ENCODE results near the gene GBF1. TPM values are rescaled to one million over a fixed set of nuclear protein-coding genes. Genes with fewer than 3 reads are reported as not detected.

The GBF1 gene
- total RNA-seq, 2 experiments from 2014 or later, result 28.8 to 30.9 TPM

GRCh38 chr10:102311025-102311420 is 65.7 kb downstream of the GBF1 start:
- H3K9me3 Mint-ChIP-seq, result no peaks in the 10 kb centered on the region
- H3K4me3 ChIP-seq (ENCODE audit: low read length), result no peak overlapping the region
- no peak overlapping the region for H3K27ac Mint-ChIP-seq
- peaks cover 32% of the 10 kb centered on the region for H3K4me1 Mint-ChIP-seq (ENCODE audit: low read depth)
- no peak overlapping the region for H3K4me3 Mint-ChIP-seq
- TF ChIP-seq, protein P1, sequence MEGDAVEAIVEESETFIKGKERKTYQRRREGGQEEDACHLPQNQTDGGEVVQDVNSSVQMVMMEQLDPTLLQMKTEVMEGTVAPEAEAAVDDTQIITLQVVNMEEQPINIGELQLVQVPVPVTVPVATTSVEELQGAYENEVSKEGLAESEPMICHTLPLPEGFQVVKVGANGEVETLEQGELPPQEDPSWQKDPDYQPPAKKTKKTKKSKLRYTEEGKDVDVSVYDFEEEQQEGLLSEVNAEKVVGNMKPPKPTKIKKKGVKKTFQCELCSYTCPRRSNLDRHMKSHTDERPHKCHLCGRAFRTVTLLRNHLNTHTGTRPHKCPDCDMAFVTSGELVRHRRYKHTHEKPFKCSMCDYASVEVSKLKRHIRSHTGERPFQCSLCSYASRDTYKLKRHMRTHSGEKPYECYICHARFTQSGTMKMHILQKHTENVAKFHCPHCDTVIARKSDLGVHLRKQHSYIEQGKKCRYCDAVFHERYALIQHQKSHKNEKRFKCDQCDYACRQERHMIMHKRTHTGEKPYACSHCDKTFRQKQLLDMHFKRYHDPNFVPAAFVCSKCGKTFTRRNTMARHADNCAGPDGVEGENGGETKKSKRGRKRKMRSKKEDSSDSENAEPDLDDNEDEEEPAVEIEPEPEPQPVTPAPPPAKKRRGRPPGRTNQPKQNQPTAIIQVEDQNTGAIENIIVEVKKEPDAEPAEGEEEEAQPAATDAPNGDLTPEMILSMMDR (IDR thresholded peaks at IDR 0.05), result no peak
- ChIA-PET CTCF (interaction anchor here (1.3 to 1.9 kb wide), 2 partner anchors 22 to 79 kb away, joined by 3 to 6 read pairs; no protein-coding TSS in a partner anchor), POLR2A (no interaction called here)
- intact Hi-C loops (cut with DNase I, micrococcal nuclease), result no loop called here
- peaks cover 5% of the 10 kb centered on the region for H3K4me1 ChIP-seq (ENCODE audit: insufficient read depth, low read length)
- H3K27me3 Mint-ChIP-seq, result no peaks in the 10 kb centered on the region
- ATAC-seq (ENCODE audit: poor library complexity), result no peak
- H3K36me3 ChIP-seq (ENCODE audit: insufficient read depth, low read length), result no peaks in the 10 kb centered on the region
- no peaks in the 10 kb centered on the region for H3K27me3 ChIP-seq (ENCODE audit: control insufficient read depth in 1 of 2, insufficient read depth in 2 of 2, low read length in 2 of 2)
- peaks cover 23% of the 10 kb centered on the region for H3K36me3 Mint-ChIP-seq (ENCODE audit: low read depth)
- no peak for DNase-seq
- peaks cover 0 to 4% of the 10 kb centered on the region in 2 experiments for H3K9me3 ChIP-seq (ENCODE audit: control insufficient read depth in 1 of 2, insufficient read depth in 1 of 2, low read length in 2 of 2)
- H3K27ac ChIP-seq (ENCODE audit: low read depth in 1 of 2, low read length in 2 of 2), result no peak overlapping the region

DNA sequence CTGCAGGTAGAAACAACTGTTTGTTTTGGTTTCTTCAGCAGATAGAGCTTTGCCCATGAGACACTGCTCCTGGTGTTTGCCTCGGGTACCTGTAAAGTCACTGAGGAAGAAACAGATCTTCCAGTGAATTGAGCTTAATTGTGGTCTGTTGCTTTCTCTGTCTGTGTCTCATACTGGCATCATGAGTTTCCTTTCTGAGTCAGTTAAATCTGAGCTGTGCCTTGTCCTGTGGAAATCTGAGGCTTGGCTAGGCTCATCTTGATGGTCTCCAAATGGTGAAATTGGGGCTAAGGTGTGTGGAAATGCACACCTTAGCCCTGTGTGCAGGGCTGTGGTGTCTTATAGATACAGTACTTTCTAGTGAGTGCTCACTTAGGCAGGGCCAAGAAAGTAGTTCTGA is 67.4 kb downstream of the GBF1 start:
- H3K36me3 ChIP-seq (ENCODE audit: insufficient read depth, low read length), result no peaks in the 10 kb centered on the region
- Mint-ChIP-seq H3K36me3 (ENCODE audit: low read depth) (peaks cover 12% of the 10 kb centered on the region), H3K27ac (no peak overlapping the region), H3K27me3 (no peaks in the 10 kb centered on the region), H3K4me1 (ENCODE audit: low read depth) (peaks cover 32% of the 10 kb centered on the region), H3K9me3 (no peaks in the 10 kb centered on the region), H3K4me3 (no peak overlapping the region)
- no peak for DNase-seq
- TF ChIP-seq, protein P1 (IDR thresholded peaks at IDR 0.05), result no peak
- peaks cover 5% of the 10 kb centered on the region for H3K4me1 ChIP-seq (ENCODE audit: insufficient read depth, low read length)
- H3K9me3 ChIP-seq (ENCODE audit: control insufficient read depth in 1 of 2, insufficient read depth in 1 of 2, low read length in 2 of 2), result peaks cover 0 to under 1% of the 10 kb centered on the region in 2 experiments
- H3K27ac ChIP-seq (ENCODE audit: low read depth in 1 of 2, low read length in 2 of 2), result no peak overlapping the region
- intact Hi-C loops (cut with DNase I, micrococcal nuclease), result no loop called here
- ChIA-PET CTCF (interaction anchor here (0.7 to 1.9 kb wide), 2 partner anchors 81 to 83 kb away, joined by 4 to 6 read pairs; no protein-coding TSS in a partner anchor), POLR2A (no interaction called here)
- ATAC-seq (ENCODE audit: poor library complexity), result no peak
- H3K27me3 ChIP-seq (ENCODE audit: control insufficient read depth in 1 of 2, insufficient read depth in 2 of 2, low read length in 2 of 2), result no peaks in the 10 kb centered on the region
- H3K4me3 ChIP-seq (ENCODE audit: low read length), result no peak overlapping the region

DNA sequence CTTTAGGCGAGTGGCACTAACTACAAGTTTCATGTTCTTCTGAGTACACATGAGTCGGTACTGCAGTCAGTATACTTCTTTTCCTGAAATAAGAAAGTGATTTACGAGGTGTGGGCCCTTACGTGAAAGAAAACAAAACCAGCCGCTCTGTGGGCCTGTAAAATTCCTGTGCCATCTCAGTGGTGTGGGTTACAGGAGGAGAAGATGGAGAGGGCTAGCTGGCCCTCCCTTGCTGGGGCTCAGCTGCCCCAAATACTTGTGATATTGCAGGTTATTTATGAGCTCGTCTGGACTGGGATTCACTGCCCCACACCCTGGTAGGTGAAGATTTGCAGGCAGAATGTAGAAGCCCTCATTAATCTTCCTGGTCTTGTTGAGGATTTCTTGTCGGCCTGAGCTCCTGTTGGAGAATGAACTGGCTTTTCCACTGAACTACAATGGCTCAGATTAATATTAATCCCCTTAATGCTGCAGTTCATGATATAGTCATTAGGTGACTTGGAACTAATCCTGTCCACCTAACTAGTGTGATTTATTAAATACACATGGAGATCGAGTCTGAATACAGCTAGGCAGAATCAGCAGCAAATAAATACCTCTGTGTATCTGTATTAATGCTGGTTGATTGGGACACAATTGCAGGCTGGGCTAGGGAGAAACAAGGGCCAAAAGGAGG is 68.0 kb downstream of the GBF1 start:
- Histone ChIP-seq H3K4me3 (ENCODE audit: low read length) (no peak overlapping the region), H3K27me3 (ENCODE audit: control insufficient read depth in 1 of 2, insufficient read depth in 2 of 2, low read length in 2 of 2) (no peaks in the 10 kb centered on the region), H3K27ac (ENCODE audit: low read depth in 1 of 2, low read length in 2 of 2) (no peak overlapping the region), H3K4me1 (ENCODE audit: insufficient read depth, low read length) (peaks cover 5% of the 10 kb centered on the region), H3K36me3 (ENCODE audit: insufficient read depth, low read length) (no peaks in the 10 kb centered on the region), H3K9me3 (ENCODE audit: control insufficient read depth in 1 of 2, insufficient read depth in 1 of 2, low read length in 2 of 2) (no peaks in the 10 kb centered on the region)
- H3K27ac Mint-ChIP-seq, result no peak overlapping the region
- CTCF ChIA-PET, result interaction anchor here (0.7 to 1.9 kb wide), 4 partner anchors 47 to 119 kb away, joined by 3 to 6 read pairs (median 3); partner anchors contain the start of genes CUEDC2 and PITX3
- POLR2A ChIA-PET, result no interaction called here
- H3K36me3 Mint-ChIP-seq (ENCODE audit: low read depth), result peaks cover 5% of the 10 kb centered on the region
- ATAC-seq (ENCODE audit: poor library complexity), result no peak
- intact Hi-C loops (cut with DNase I, micrococcal nuclease), result no loop called here
- no peak for DNase-seq
- H3K27me3 Mint-ChIP-seq, result no peaks in the 10 kb centered on the region
- TF ChIP-seq, protein P1 (IDR thresholded peaks at IDR 0.05), result no peak
- H3K4me1 Mint-ChIP-seq (ENCODE audit: low read depth), result peaks cover 32% of the 10 kb centered on the region
- H3K9me3 Mint-ChIP-seq, result no peaks in the 10 kb centered on the region
- H3K4me3 Mint-ChIP-seq, result no peak overlapping the region
